ENCODE results near the gene PURB.
"Not testable (repeated sequence)": the region's sequence is repeated elsewhere in the genome, so short reads cannot be mapped to it uniquely, and the experiment has no call there.

Gene PURB

DNA sequence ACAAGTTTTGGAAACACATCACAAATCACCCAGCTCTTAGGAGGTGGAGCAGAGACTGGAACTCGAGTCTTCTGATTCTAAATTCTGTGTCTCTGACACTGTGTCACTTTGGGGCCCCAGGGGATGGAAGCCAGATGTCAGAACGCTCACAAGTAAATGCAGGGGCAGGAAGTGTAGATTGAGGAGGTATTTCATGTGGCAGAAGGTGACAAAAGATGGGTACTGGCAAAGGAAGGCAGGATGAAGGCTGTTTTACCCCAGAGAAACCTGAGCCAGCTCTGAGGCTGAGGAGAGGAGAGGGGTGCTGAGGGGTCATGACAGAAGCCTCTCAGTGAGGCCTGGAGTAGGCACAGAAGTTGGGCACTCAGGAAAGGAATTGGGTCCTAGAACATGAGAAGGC is 6.0 kb upstream of the PURB start:
- DNase-seq, result peak in 1 of 2 donors; percentile 7

- no peak for DNase-seq
Measured at GRCh38 chr7:44889086-44889781, 3.9 kb upstream of the PURB start.

DNA sequence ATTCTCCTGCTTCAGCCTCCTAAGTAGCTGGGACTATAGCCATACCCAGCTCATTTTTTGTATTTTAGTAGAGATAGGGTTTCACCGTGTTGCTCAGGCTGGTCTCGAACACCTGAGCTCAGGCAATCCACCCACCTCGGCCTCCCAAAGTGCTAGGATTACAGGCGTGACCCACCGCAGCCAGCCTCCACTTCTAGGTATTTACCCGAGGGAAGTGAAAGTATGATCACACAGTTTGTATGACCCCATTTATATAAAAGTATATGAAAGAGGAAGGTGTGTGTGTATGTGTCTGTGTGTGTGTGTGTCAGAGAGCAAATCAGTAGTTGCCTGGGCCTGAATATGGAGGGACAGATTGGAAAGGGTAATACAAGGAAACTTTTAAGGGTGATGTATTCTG is 2.0 kb upstream of the PURB start:
- no peak for DNase-seq

- peak; percentile 23 to 39 for DNase-seq
Measured at GRCh38 chr7:44884621-44885393, 523 bp downstream of the PURB start.

DNA sequence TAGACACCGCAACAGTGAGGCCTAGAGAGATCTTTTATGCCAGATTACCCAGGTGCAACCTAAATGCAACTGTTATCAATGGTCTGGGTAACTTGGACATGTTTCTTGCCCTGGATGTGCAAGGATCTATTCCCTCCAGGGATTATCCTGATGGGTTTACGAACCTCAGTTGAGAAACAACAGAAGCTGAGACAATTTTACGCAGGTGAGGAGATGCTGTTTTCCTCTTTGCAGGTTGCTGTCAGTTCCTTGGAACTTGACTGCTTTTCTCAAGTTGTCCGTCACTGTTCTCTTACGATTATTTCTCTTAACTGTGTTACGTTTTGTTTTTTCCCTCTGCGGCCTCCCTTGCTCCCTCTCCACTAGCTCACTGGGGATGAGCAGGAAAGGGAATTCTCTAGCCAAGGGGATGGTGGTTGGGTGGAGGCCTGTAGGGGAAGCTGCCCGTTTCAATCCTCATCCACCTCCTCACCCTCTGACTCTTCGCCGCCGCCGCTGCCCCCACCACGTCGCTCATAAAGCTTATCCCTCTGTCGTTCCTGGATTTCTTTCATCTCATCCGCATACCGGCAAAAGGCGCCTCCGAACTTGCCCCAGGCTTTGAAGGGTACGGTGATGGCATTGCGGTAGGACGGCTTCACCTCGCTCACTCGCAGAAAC is 1.2 kb downstream of the PURB start:
- no peak for DNase-seq

DNA sequence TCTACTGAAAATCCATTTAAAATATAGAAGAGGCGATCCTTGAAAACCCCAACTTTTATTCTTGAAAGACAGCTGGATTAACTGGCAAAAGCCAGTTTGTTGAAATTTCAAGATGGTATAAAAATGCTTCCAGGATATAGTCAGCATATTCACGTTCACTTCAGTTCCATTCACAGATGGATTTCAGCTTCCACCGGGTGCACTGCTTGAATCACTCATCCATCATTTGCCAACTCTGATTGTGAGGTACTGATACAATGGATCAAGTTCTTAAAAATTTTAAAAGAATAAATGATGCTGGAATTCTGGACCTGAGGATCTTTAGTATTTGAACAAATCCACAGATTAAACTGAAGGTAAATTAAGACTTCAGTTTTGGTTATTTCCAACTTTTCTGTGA is 2.4 kb downstream of the PURB start:
- DNase-seq, result no peak

- no peak for DNase-seq
Measured at GRCh38 chr7:44881610-44882009, 3.7 kb downstream of the PURB start.

DNA sequence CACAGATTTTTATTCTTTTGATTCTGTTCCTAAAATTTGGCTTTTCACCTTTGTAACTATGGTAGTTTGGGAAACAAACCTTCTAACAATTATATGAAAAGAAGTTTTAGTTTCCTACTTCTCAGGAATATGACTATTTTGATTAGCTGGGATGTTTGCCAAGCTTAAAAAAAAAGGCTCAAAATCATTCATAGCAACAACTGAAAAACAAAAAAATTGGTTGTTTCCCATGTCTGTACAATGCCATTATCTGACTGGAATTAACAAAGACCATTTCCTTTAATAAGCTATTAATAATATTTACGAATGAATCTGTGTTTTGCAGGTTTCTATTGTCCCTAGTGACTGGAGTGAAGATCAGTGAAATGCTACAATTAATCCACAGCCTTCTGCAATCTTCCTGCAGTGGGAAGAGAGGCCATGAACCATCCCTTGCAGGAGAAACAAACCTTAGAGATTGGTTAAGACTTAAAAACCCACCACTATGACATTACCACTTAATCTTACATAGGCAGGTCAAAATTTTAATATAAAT is 4.2 kb downstream of the PURB start:
- DNase-seq, result no peak

- no peak for DNase-seq
Measured at GRCh38 chr7:44880317-44881018, 4.9 kb downstream of the PURB start.

- DNase-seq, result no peak
Measured at GRCh38 chr7:44876393-44876792, 8.9 kb downstream of the PURB start.

- DNase-seq, result no peak
Measured at GRCh38 chr7:44875241-44875640, 10.1 kb downstream of the PURB start.

- DNase-seq, result no peak
Measured at GRCh38 chr7:44872787-44873186, 12.5 kb downstream of the PURB start.

- not testable (repeated sequence) for DNase-seq
Measured at GRCh38 chr7:44871918-44872317, 13.4 kb downstream of the PURB start.

GRCh38 chr7:44870780-44871179 is 14.6 kb downstream of the PURB start:
- not testable (repeated sequence) for DNase-seq

DNA sequence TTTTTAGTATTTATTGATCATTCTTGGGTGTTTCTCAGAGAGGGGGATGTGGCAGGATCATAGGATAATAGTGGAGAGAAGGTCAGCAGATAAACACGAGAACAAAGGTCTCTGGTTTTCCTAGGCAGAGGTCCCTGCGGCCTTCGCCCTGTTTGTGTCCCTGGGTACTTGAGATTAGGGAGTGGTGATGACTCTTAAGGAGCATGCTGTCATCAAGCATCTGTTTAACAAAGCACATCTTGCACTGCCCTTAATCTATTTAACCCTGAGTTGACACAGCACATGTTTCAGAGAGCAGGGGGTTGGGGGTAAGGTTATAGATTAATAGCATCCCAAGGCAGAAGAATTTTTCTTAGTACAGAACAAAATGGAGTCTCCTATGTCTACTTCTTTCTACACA is 15.0 kb downstream of the PURB start:
- not testable (repeated sequence) for DNase-seq

DNA sequence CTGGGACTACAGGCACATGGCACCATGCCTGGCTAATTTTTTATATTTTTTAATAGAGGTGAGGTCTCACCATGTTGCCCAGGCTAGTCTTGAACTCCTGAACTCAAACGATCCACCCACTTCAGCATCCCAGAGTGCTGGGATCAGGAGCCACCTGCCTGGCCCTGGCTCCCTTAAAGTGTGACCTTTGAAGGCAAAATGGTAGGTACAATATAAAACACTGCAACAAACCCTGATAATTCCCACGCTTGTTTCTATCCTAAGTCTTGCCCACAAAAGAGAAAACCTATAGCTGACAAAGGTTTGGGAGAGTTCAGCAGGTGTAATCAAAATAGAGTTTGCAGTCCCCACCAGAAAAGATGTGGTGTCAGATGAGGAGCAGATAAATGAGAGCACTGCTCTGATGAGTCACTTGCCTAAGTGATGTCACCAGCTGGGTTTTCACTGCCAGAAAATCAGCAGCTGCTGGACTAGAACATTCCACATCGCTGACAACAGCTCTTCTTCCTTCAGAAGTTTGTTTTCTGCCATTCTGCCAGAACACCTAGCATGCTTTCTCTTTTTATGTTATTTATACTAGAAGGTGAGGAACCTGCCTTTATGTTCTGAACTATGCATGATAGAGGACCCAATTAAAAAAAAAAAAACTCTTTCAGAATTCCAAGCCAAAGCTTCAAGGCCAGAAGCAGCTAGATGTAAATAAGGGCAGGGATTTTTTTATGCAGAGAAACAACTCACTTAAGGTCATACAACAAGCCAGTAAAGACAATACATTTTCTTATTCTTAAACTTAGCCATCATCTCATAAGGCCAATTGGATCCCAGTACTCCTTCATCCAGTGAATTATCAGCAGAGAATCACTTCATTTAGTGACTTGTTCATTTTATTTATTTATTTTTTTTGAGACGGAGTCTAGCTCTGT is 18.0 kb downstream of the PURB start:
- DNase-seq, result peak in 1 of 2 donors; percentile 40

- DNase-seq, result not testable (repeated sequence)
Measured at GRCh38 chr7:44861949-44862348, 23.4 kb downstream of the PURB start.

- no peak for DNase-seq
Measured at GRCh38 chr7:44858161-44858560, 27.2 kb downstream of the PURB start.

- DNase-seq, result no peak
Measured at GRCh38 chr7:44854644-44855364, 30.5 kb downstream of the PURB start.

DNA sequence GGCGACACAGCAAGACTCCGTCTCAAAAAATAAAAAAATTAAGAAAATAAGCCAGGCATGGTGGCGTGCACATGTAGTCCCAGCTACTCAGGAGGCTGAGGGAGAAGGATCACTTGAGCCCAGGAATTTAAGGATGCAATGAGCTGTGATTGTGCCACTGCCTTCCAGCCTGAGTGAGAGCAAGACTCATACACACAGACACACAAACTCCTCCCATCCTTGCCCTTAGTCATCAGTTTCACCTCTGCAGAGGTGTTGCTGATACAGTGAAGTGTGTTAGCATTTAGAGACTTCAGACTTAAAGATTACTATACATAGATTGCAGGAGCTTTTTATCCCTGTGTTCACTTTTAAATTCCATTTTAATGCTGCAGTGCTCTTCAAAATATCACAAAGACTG is 31.9 kb downstream of the PURB start:
- no peak for DNase-seq

GRCh38 chr7:44852590-44852989 is 32.7 kb downstream of the PURB start:
- DNase-seq, result no peak

Data from activated CD4-positive, alpha-beta T cell treated with anti-CD3 and anti-CD28 coated beads for 4 hours (primary cell).